ENCODE measurements around the gene IL4I1.

Gene IL4I1

DNA sequence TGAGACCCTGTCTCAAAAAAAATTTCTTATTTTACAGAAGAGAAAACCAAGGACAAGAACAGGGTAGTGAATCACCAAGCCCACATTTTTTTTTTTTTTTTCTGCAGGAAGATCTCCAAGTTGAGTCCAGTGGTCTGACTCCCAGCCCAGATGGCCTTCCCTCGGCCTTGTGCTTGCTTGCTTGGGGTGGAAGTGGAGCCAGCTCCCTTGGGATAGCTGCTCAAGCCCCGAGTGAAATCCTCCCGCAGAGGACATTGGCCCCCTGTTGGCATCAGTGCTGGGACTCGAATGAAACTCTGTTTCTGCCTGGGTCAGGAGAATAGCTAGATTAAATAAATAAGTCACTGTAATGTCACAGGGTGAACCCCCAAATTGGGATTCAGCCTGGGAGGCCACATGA is 42.0 kb upstream of the IL4I1 start:
- TF ChIP-seq, protein P1, sequence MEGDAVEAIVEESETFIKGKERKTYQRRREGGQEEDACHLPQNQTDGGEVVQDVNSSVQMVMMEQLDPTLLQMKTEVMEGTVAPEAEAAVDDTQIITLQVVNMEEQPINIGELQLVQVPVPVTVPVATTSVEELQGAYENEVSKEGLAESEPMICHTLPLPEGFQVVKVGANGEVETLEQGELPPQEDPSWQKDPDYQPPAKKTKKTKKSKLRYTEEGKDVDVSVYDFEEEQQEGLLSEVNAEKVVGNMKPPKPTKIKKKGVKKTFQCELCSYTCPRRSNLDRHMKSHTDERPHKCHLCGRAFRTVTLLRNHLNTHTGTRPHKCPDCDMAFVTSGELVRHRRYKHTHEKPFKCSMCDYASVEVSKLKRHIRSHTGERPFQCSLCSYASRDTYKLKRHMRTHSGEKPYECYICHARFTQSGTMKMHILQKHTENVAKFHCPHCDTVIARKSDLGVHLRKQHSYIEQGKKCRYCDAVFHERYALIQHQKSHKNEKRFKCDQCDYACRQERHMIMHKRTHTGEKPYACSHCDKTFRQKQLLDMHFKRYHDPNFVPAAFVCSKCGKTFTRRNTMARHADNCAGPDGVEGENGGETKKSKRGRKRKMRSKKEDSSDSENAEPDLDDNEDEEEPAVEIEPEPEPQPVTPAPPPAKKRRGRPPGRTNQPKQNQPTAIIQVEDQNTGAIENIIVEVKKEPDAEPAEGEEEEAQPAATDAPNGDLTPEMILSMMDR (IDR thresholded peaks at IDR 0.05; ENCODE audit: insufficient read depth, low read length, poor library complexity, severe bottlenecking) = no peak
- H3K27me3 ChIP-seq (replicated peaks; ENCODE audit: control insufficient read depth, insufficient read depth, low read length) = no peaks in the 10 kb centered on the region
- H3K36me3 ChIP-seq (ENCODE audit: control insufficient read depth, insufficient read depth, low read length) = no peaks in the 10 kb centered on the region
- DNase-seq (ENCODE audit: extremely low read depth, insufficient read length) = no peak
- H3K4me3 ChIP-seq (replicated peaks; ENCODE audit: low read depth, low read length) = no peak overlapping the region

DNA sequence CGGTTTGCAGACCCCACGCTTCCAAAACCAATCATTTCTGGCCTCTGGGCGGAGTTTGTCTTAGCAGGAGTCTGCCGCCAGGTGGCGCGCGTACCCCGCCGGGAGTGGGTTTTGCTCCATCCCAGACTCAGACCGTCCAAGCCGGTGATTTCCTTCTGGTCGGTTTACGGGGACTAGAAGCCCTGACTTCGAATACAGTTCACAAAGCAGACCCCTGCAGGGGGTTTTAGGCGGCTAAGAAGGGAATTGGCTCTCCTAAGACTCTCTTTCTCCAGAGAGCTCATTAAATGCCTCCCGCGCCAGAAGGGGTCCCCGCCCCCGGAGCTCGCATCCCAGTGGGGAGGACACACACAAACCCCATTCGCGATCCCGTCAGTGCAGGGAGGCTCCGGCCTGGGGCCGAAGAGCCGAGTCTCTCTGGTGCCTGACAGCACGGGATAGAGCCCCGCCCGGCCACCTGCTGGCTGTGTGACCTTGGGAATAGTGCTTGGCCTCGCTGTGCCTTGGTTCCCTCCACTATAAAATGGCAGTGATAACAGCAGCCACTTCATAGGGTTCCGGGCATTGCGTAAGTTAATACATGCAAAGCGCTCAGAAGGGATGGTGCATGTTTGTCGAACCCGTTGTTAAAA is 41.2 kb upstream of the IL4I1 start:
- H3K27me3 ChIP-seq (replicated peaks; ENCODE audit: control insufficient read depth, insufficient read depth, low read length) = no peaks in the 10 kb centered on the region
- H3K36me3 ChIP-seq (ENCODE audit: control insufficient read depth, insufficient read depth, low read length) = peaks cover 3% of the 10 kb centered on the region
- DNase-seq (ENCODE audit: extremely low read depth, insufficient read length) = peak; percentile 82
- H3K4me3 ChIP-seq (replicated peaks; ENCODE audit: low read depth, low read length) = no peak overlapping the region
- TF ChIP-seq, protein P1 (IDR thresholded peaks at IDR 0.05; ENCODE audit: insufficient read depth, low read length, poor library complexity, severe bottlenecking) = peak; percentile 99

- Histone ChIP-seq H3K36me3 (ENCODE audit: control insufficient read depth, insufficient read depth, low read length) (peaks cover 4% of the 10 kb centered on the region), H3K4me3 (replicated peaks; ENCODE audit: low read depth, low read length) (no peak overlapping the region), H3K27me3 (replicated peaks; ENCODE audit: control insufficient read depth, insufficient read depth, low read length) (no peaks in the 10 kb centered on the region)
- no peak for DNase-seq (ENCODE audit: extremely low read depth, insufficient read length)
- TF ChIP-seq, protein P1 (IDR thresholded peaks at IDR 0.05; ENCODE audit: insufficient read depth, low read length, poor library complexity, severe bottlenecking) = no peak
Observed at GRCh38 chr19:49936549-49936948, 39.9 kb upstream of the IL4I1 start.

- peaks cover 4% of the 10 kb centered on the region for H3K36me3 ChIP-seq (ENCODE audit: control insufficient read depth, insufficient read depth, low read length)
- H3K4me3 ChIP-seq (replicated peaks; ENCODE audit: low read depth, low read length) = no peak overlapping the region
- H3K27me3 ChIP-seq (replicated peaks; ENCODE audit: control insufficient read depth, insufficient read depth, low read length) = no peaks in the 10 kb centered on the region
- DNase-seq (ENCODE audit: extremely low read depth, insufficient read length) = no peak
- TF ChIP-seq, protein P1 (IDR thresholded peaks at IDR 0.05; ENCODE audit: insufficient read depth, low read length, poor library complexity, severe bottlenecking) = no peak
Observed at GRCh38 chr19:49933643-49934042, 37.0 kb upstream of the IL4I1 start.

GRCh38 chr19:49932731-49933131 is 36.0 kb upstream of the IL4I1 start:
- DNase-seq (ENCODE audit: extremely low read depth, insufficient read length) = no peak
- no peaks in the 10 kb centered on the region for H3K27me3 ChIP-seq (replicated peaks; ENCODE audit: control insufficient read depth, insufficient read depth, low read length)
- peaks cover 5% of the 10 kb centered on the region for H3K36me3 ChIP-seq (ENCODE audit: control insufficient read depth, insufficient read depth, low read length)
- H3K4me3 ChIP-seq (replicated peaks; ENCODE audit: low read depth, low read length) = no peak overlapping the region
- TF ChIP-seq, protein P1 (IDR thresholded peaks at IDR 0.05; ENCODE audit: insufficient read depth, low read length, poor library complexity, severe bottlenecking) = no peak

- Histone ChIP-seq H3K36me3 (ENCODE audit: control insufficient read depth, insufficient read depth, low read length) (peaks cover 10% of the 10 kb centered on the region), H3K27me3 (replicated peaks; ENCODE audit: control insufficient read depth, insufficient read depth, low read length) (no peaks in the 10 kb centered on the region), H3K4me3 (replicated peaks; ENCODE audit: low read depth, low read length) (no peak overlapping the region)
- TF ChIP-seq, protein P1 (IDR thresholded peaks at IDR 0.05; ENCODE audit: insufficient read depth, low read length, poor library complexity, severe bottlenecking) = no peak
- no peak for DNase-seq (ENCODE audit: extremely low read depth, insufficient read length)
Observed at GRCh38 chr19:49932041-49932451, 35.4 kb upstream of the IL4I1 start.

Data from GM06990 (cell line).